ENCODE measurements around the gene MYO3B.
"Not testable (repeated sequence)": the region's sequence is repeated elsewhere in the genome, so short reads cannot be mapped to it uniquely, and the experiment has no call there.

Gene MYO3B

GRCh38 chr2:170323743-170324142 is 145.8 kb downstream of the MYO3B start:
- no peaks in the 10 kb centered on the region for H3K36me3 Mint-ChIP-seq
- H3K27me3 Mint-ChIP-seq: no peaks in the 10 kb centered on the region
- H3K4me3 Mint-ChIP-seq: no peak overlapping the region
- peaks cover 12% of the 10 kb centered on the region for H3K9me3 Mint-ChIP-seq
- ATAC-seq: no peak
- H3K27ac Mint-ChIP-seq: no peak overlapping the region
- no peaks in the 10 kb centered on the region for H3K4me1 Mint-ChIP-seq

GRCh38 chr2:170324640-170325046 is 146.7 kb downstream of the MYO3B start:
- H3K27ac Mint-ChIP-seq: no peak overlapping the region
- ATAC-seq: no peak
- H3K9me3 Mint-ChIP-seq: peaks cover 7% of the 10 kb centered on the region
- no peaks in the 10 kb centered on the region for H3K4me1 Mint-ChIP-seq
- H3K4me3 Mint-ChIP-seq: no peak overlapping the region
- H3K36me3 Mint-ChIP-seq: no peaks in the 10 kb centered on the region
- H3K27me3 Mint-ChIP-seq: no peaks in the 10 kb centered on the region

GRCh38 chr2:170330881-170331280 is 152.9 kb downstream of the MYO3B start:
- no peak for ATAC-seq
- H3K27ac Mint-ChIP-seq: no peak overlapping the region
- no peaks in the 10 kb centered on the region for H3K36me3 Mint-ChIP-seq
- no peak overlapping the region for H3K4me3 Mint-ChIP-seq
- H3K9me3 Mint-ChIP-seq: no peaks in the 10 kb centered on the region
- no peaks in the 10 kb centered on the region for H3K4me1 Mint-ChIP-seq
- no peaks in the 10 kb centered on the region for H3K27me3 Mint-ChIP-seq

GRCh38 chr2:170332676-170333402 is 154.9 kb downstream of the MYO3B start:
- Mint-ChIP-seq H3K4me1 (no peaks in the 10 kb centered on the region), H3K27ac (no peak overlapping the region), H3K9me3 (no peaks in the 10 kb centered on the region), H3K36me3 (no peaks in the 10 kb centered on the region), H3K4me3 (no peak overlapping the region), H3K27me3 (no peaks in the 10 kb centered on the region)
- ATAC-seq: peak; percentile 20

- no peak for ATAC-seq
- no peak overlapping the region for H3K4me3 Mint-ChIP-seq
- no peak overlapping the region for H3K27ac Mint-ChIP-seq
- H3K27me3 Mint-ChIP-seq: no peaks in the 10 kb centered on the region
- H3K36me3 Mint-ChIP-seq: no peaks in the 10 kb centered on the region
- no peaks in the 10 kb centered on the region for H3K9me3 Mint-ChIP-seq
- no peaks in the 10 kb centered on the region for H3K4me1 Mint-ChIP-seq
These were observed 157.4 kb downstream of the MYO3B start for GRCh38 chr2:170335351-170335750.

- H3K9me3 Mint-ChIP-seq: no peaks in the 10 kb centered on the region
These were observed 158.5 kb downstream of the MYO3B start for GRCh38 chr2:170336408-170336807.

GRCh38 chr2:170336916-170337315 is 159.0 kb downstream of the MYO3B start:
- Mint-ChIP-seq H3K9me3 (no peaks in the 10 kb centered on the region), H3K27me3 (no peaks in the 10 kb centered on the region), H3K36me3 (no peaks in the 10 kb centered on the region), H3K4me3 (no peak overlapping the region), H3K4me1 (no peaks in the 10 kb centered on the region), H3K27ac (no peak overlapping the region)
- no peak for ATAC-seq

More at GRCh38 chr2:170336408-170336807, 158.5 kb downstream of the MYO3B start:
- ATAC-seq: no peak
- no peaks in the 10 kb centered on the region for H3K4me1 Mint-ChIP-seq
- H3K27ac Mint-ChIP-seq: no peak overlapping the region
- H3K27me3 Mint-ChIP-seq: no peaks in the 10 kb centered on the region
- no peak overlapping the region for H3K4me3 Mint-ChIP-seq
- H3K36me3 Mint-ChIP-seq: no peaks in the 10 kb centered on the region

- no peak for ATAC-seq
- Mint-ChIP-seq H3K4me3 (no peak overlapping the region), H3K4me1 (no peaks in the 10 kb centered on the region), H3K36me3 (no peaks in the 10 kb centered on the region), H3K9me3 (no peaks in the 10 kb centered on the region), H3K27me3 (no peaks in the 10 kb centered on the region), H3K27ac (no peak overlapping the region)
These were observed 161.4 kb downstream of the MYO3B start for GRCh38 chr2:170339322-170339721.

- Mint-ChIP-seq H3K27ac (no peak overlapping the region), H3K4me1 (no peaks in the 10 kb centered on the region), H3K9me3 (no peaks in the 10 kb centered on the region), H3K4me3 (no peak overlapping the region), H3K36me3 (no peaks in the 10 kb centered on the region), H3K27me3 (no peaks in the 10 kb centered on the region)
- no peak for ATAC-seq
These were observed 162.1 kb downstream of the MYO3B start for GRCh38 chr2:170339750-170340692.

- no peaks in the 10 kb centered on the region for H3K4me1 Mint-ChIP-seq
- H3K4me3 Mint-ChIP-seq: no peak overlapping the region
- ATAC-seq: no peak
- H3K9me3 Mint-ChIP-seq: no peaks in the 10 kb centered on the region
- H3K27ac Mint-ChIP-seq: no peak overlapping the region
- no peaks in the 10 kb centered on the region for H3K27me3 Mint-ChIP-seq
- H3K36me3 Mint-ChIP-seq: no peaks in the 10 kb centered on the region
These were observed 162.7 kb downstream of the MYO3B start for GRCh38 chr2:170340693-170341068.

GRCh38 chr2:170341684-170342623 is 164.0 kb downstream of the MYO3B start:
- no peak overlapping the region for H3K27ac Mint-ChIP-seq
- H3K4me3 Mint-ChIP-seq: no peak overlapping the region
- ATAC-seq: no peak
- no peaks in the 10 kb centered on the region for H3K36me3 Mint-ChIP-seq
- no peaks in the 10 kb centered on the region for H3K4me1 Mint-ChIP-seq
- H3K27me3 Mint-ChIP-seq: no peaks in the 10 kb centered on the region
- no peaks in the 10 kb centered on the region for H3K9me3 Mint-ChIP-seq

- H3K4me1 Mint-ChIP-seq: no peaks in the 10 kb centered on the region
- no peak overlapping the region for H3K27ac Mint-ChIP-seq
- ATAC-seq: no peak
- H3K36me3 Mint-ChIP-seq: no peaks in the 10 kb centered on the region
- H3K27me3 Mint-ChIP-seq: no peaks in the 10 kb centered on the region
- no peak overlapping the region for H3K4me3 Mint-ChIP-seq
- no peaks in the 10 kb centered on the region for H3K9me3 Mint-ChIP-seq
These were observed 166.9 kb downstream of the MYO3B start for GRCh38 chr2:170344663-170345346.

- ATAC-seq: no peak
- H3K27ac Mint-ChIP-seq: no peak overlapping the region
- H3K4me1 Mint-ChIP-seq: no peaks in the 10 kb centered on the region
- no peaks in the 10 kb centered on the region for H3K36me3 Mint-ChIP-seq
- H3K4me3 Mint-ChIP-seq: no peak overlapping the region
- H3K27me3 Mint-ChIP-seq: peaks cover 6% of the 10 kb centered on the region
- H3K9me3 Mint-ChIP-seq: no peaks in the 10 kb centered on the region
These were observed 167.7 kb downstream of the MYO3B start for GRCh38 chr2:170345607-170346006.

- H3K36me3 Mint-ChIP-seq, H3K4me3 Mint-ChIP-seq, H3K27ac Mint-ChIP-seq, ATAC-seq, H3K4me1 Mint-ChIP-seq, H3K9me3 Mint-ChIP-seq: not testable (repeated sequence)
- peaks cover 23% of the 10 kb centered on the region for H3K27me3 Mint-ChIP-seq
These were observed 171.3 kb downstream of the MYO3B start for GRCh38 chr2:170349269-170349668.

Data from stimulated activated memory B cell treated with anti-CD40 and anti-IgM and Interleukin-4, amounts not matched to agents 10 μg/mL and 1 μg/mL and 100 μg/mL, for 72 hours (primary cell).